Stimulated activated CD4-positive, alpha-beta T cell treated with anti-CD3 and anti-CD28 coated beads, Interleukin-15, amount 100 ng/mL, for 48 hours (primary cell): ENCODE data around the gene OR4S1.
A peak's percentile ranks its signal among the peaks of the same experiment; 100 is the strongest.
"Not testable (repeated sequence)": the region's sequence is repeated elsewhere in the genome, so short reads cannot be mapped to it uniquely, and the experiment has no call there.

Source experiments
- DNase-seq, 2 donors: peaks; one replicate each; pipeline ENCODE4 v3.0.0-alpha.2; 2020; ENCODE audit warnings: low read depth in 2 of 2

Gene OR4S1

GRCh38 chr11:48305923-48306322, at the start of gene OR4S1:
OR4S1 (plus strand) TSS chr11:48306223; CDS start chr11:48306223, 0 bp downstream.
- DNase-seq, result no peak

- DNase-seq, result no peak
These were observed 44.4 kb upstream of the OR4S1 start for GRCh38 chr11:48261600-48261999.

GRCh38 chr11:48263423-48263911, 42.6 kb upstream of the OR4S1 start, which contains the start of gene OR4X1:
OR4X1 (plus strand) TSS chr11:48263861; CDS start chr11:48263861, 0 bp downstream.
- DNase-seq, result no peak

GRCh38 chr11:48270621-48271020, 35.4 kb upstream of the OR4S1 start:
- DNase-seq, result no peak

GRCh38 chr11:48272606-48273005, 33.4 kb upstream of the OR4S1 start:
- no peak for DNase-seq

GRCh38 chr11:48307760-48308386, 1.9 kb downstream of the OR4S1 start:
- DNase-seq, result peak; percentile 53 to 62

GRCh38 chr11:48313590-48313989, 7.6 kb downstream of the OR4S1 start:
- not testable (repeated sequence) for DNase-seq

- not testable (repeated sequence) for DNase-seq
These were observed 13.8 kb downstream of the OR4S1 start for GRCh38 chr11:48319813-48320212.

GRCh38 chr11:48324620-48325019, 18.6 kb downstream of the OR4S1 start, which contains the start of gene OR4C3:
OR4C3 (plus strand) TSS chr11:48324920; CDS start chr11:48325022, 102 bp downstream.
- DNase-seq, result not testable (repeated sequence)

- no peak for DNase-seq
These were observed 35.4 kb downstream of the OR4S1 start for GRCh38 chr11:48341466-48341865.

- DNase-seq, result not testable (repeated sequence)
These were observed 36.5 kb downstream of the OR4S1 start for GRCh38 chr11:48342505-48342904.

GRCh38 chr11:48346286-48346685, 40.3 kb downstream of the OR4S1 start:
- DNase-seq, result not testable (repeated sequence)

GRCh38 chr11:48354013-48354412, 48.0 kb downstream of the OR4S1 start:
- no peak for DNase-seq

- no peak for DNase-seq
These were observed 48.7 kb downstream of the OR4S1 start for GRCh38 chr11:48354677-48355076.
